Measurements from ENCODE around the gene ARAP2.

GRCh38 chr4:36174570-36174969 lies 69.7 kb downstream of the ARAP2 start:
- TF ChIP-seq TEAD4 (IDR thresholded peaks at IDR 0.05) (no peak), EP300 (IDR thresholded peaks at IDR 0.05; ENCODE audit: borderline replicate concordance) (no peak), EGR1 (IDR thresholded peaks at IDR 0.05) (no peak), CEBPB (IDR thresholded peaks at IDR 0.05) (no peak)
